WTC11 (cell line): Measurements from ENCODE around the gene CIAO2A.

Experiments
- ESRRA ChIP-seq: sonication (generic); formaldehyde crosslinking; IDR thresholded peaks from 2 replicates; pipeline ENCODE4 v1.8.1; 2022; ENCODE audit warnings: mild to moderate bottlenecking, missing genetic modification reagents, borderline replicate concordance
- SP1 ChIP-seq: sonication (generic); formaldehyde crosslinking; conservative IDR thresholded peaks from 2 replicates; pipeline ENCODE4 v1.8.1; 2022; ENCODE audit warnings: missing genetic modification reagents

DNA sequence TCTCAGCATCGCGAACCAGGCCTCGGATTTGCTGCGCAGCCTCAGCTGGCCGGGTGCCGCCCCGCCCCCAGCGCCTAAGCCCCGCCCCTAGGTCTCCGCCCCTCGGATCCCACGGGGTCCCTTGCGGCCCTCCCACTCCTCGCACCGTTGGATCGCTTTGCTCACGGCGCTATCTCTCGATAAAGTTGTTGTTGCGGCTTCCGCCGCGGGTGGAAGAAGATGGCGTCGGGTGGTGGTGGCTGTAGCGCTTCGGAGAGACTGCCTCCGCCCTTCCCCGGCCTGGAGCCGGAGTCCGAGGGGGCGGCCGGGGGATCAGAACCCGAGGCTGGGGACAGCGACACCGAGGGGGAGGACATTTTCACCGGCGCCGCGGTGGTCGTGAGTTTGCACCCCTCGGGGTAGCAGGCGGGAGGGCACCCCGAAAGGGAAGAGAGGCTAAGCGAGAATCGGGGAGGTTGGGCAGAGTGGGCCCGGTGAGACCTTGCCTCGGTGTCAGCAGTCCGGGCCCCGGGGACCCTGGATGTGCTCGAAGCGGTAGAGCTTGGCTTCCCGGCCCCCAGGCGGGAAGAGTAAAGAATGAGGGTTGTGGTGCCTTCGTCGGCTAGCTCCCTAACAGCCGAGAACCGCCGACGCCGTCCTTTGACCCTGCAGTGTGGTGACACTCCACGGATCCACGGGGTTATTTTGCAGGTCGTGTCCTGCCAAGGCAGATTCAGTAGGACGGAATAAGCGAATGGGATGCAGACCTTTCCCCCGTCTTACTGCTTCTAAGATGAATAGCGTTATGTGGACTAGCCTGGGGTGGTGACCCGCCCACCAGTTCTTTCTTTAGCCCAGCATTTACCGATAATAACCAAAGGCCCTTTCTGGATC lies 2.4 kb upstream of the CIAO2A start, which contains the start of gene SNX1:
- TF ChIP-seq SP1 (CRISPR knock-in tag), result peak; percentile 61
- peak; percentile 78 for TF ChIP-seq ESRRA
